Loucy (cell line): ENCODE data around the gene SERBP1.

Experiments
- H2AFZ ChIP-seq: fragments of 200-600 bp; sonication (generic); 2 replicates; pipeline ENCODE4 v1.6.0; 2016; ENCODE audit warnings: antibody characterized with exemption, mild to moderate bottlenecking, low read length, moderate library complexity
- H3F3A ChIP-seq: fragments of 200-600 bp; 2 replicates; pipeline ENCODE4 v1.6.0; 2016; ENCODE audit warnings: antibody characterized with exemption, low read depth, mild to moderate bottlenecking
- H3K27me3 ChIP-seq: fragments of 200-600 bp; sonication (generic); 2 replicates; pipeline ENCODE4 v1.6.1; 2014; ENCODE audit warnings: low read length, mild to moderate bottlenecking; ENCODE audit not compliant: insufficient read depth, poor library complexity, severe bottlenecking
- H3K36me3 ChIP-seq: fragments of 200-600 bp; sonication (generic); 2 replicates; pipeline ENCODE4 v1.6.1; 2016; ENCODE audit warnings: low read length; ENCODE audit not compliant: insufficient read depth
- H3K4me1 ChIP-seq: fragments of 200-600 bp; sonication (generic); 2 replicates; pipeline ENCODE4 v1.5.1; 2014; ENCODE audit warnings: low read length, mild to moderate bottlenecking; ENCODE audit not compliant: insufficient read depth, poor library complexity, severe bottlenecking
- H3K4me2 ChIP-seq: fragments of 200-600 bp; sonication (generic); 2 replicates; pipeline ENCODE4 v1.6.0; 2014; ENCODE audit warnings: antibody characterized with exemption, low read length, low read depth, mild to moderate bottlenecking; ENCODE audit not compliant: poor library complexity, severe bottlenecking
- H3K4me3 ChIP-seq: fragments of 200-600 bp; sonication (generic); 2 replicates; pipeline ENCODE4 v1.5.1; 2014; ENCODE audit warnings: low read length, mild to moderate bottlenecking, mixed read lengths; ENCODE audit not compliant: poor library complexity, severe bottlenecking
- H3K79me2 ChIP-seq: fragments of 200-600 bp; sonication (generic); 2 replicates; pipeline ENCODE4 v1.6.1; 2014; ENCODE audit warnings: low read length; ENCODE audit not compliant: insufficient read depth
- H3K9ac ChIP-seq: fragments of 200-600 bp; sonication (generic); 2 replicates; pipeline ENCODE4 v1.6.0; 2014; ENCODE audit warnings: mild to moderate bottlenecking, low read depth, low read length, moderate library complexity; ENCODE audit not compliant: poor library complexity, severe bottlenecking
- H3K9me2 ChIP-seq: fragments of 200-600 bp; sonication (generic); replicated peaks from 2 replicates; pipeline ENCODE4 v1.6.1; 2016; ENCODE audit warnings: low read depth, low read length, mixed read lengths
- H3K9me3 ChIP-seq: fragments of 200-600 bp; sonication (generic); 2 replicates; pipeline ENCODE4 v1.6.1; 2014; ENCODE audit warnings: mild to moderate bottlenecking, antibody characterized with exemption, low read length, low read depth; ENCODE audit not compliant: insufficient read depth
- H4K20me1 ChIP-seq: fragments of 200-600 bp; sonication (generic); 2 replicates; pipeline ENCODE4 v1.6.0; 2014; ENCODE audit warnings: antibody characterized with exemption, low read length, mild to moderate bottlenecking; ENCODE audit not compliant: insufficient read depth, poor library complexity, severe bottlenecking
- EZH2phosphoT487 ChIP-seq: fragments of 200-600 bp; IDR thresholded peaks from 2 replicates; pipeline ENCODE4 v1.6.1; 2018; ENCODE audit warnings: antibody characterized with exemption, mild to moderate bottlenecking, moderate library complexity, borderline replicate concordance
- TF ChIP-seq, protein P1 (sequence below): fragments of 200-600 bp; sonication (generic); conservative IDR thresholded peaks from 2 replicates; pipeline ENCODE4 v1.5.1; 2014; ENCODE audit warnings: mild to moderate bottlenecking, antibody characterized with exemption, low read length

The SERBP1 gene

DNA sequence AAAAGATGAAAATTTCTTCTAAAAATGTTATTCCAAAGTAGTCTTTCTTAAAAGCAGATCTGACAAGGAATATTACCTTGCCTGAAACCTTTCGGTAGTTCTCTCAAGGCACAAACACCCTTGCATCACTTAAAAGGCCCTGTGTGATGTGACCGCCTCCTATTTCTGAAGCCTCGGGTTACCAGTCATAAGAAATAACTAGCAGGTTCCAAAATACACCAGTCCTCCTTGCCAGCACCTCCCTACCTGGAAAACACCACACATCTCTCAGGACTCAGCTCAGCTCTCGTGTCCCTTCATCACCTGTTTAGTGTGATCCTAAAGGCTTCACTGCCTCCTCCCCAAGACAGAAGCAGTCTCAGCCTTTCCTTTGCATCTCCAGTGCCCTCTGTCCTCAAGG lies 35.7 kb downstream of the SERBP1 start:
- H3F3A ChIP-seq = peaks cover 3% of the 10 kb centered on the region; the same call in 1 of the 2 replicates
- H3K9me3 ChIP-seq = no peaks in the 10 kb centered on the region
- no peaks in the 10 kb centered on the region for H3K9me2 ChIP-seq
- no peak overlapping the region for H2AFZ ChIP-seq
- H3K36me3 ChIP-seq = no peaks in the 10 kb centered on the region
- TF ChIP-seq, protein P1, sequence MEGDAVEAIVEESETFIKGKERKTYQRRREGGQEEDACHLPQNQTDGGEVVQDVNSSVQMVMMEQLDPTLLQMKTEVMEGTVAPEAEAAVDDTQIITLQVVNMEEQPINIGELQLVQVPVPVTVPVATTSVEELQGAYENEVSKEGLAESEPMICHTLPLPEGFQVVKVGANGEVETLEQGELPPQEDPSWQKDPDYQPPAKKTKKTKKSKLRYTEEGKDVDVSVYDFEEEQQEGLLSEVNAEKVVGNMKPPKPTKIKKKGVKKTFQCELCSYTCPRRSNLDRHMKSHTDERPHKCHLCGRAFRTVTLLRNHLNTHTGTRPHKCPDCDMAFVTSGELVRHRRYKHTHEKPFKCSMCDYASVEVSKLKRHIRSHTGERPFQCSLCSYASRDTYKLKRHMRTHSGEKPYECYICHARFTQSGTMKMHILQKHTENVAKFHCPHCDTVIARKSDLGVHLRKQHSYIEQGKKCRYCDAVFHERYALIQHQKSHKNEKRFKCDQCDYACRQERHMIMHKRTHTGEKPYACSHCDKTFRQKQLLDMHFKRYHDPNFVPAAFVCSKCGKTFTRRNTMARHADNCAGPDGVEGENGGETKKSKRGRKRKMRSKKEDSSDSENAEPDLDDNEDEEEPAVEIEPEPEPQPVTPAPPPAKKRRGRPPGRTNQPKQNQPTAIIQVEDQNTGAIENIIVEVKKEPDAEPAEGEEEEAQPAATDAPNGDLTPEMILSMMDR = no peak
- no peak for TF ChIP-seq EZH2phosphoT487
- no peak overlapping the region for H3K4me3 ChIP-seq
- no peak overlapping the region for H3K9ac ChIP-seq
- H3K4me2 ChIP-seq = no peak overlapping the region
- no peaks in the 10 kb centered on the region for H3K79me2 ChIP-seq
- no peaks in the 10 kb centered on the region for H4K20me1 ChIP-seq
- no peaks in the 10 kb centered on the region for H3K27me3 ChIP-seq
- H3K4me1 ChIP-seq = peaks cover 39% of the 10 kb centered on the region

DNA sequence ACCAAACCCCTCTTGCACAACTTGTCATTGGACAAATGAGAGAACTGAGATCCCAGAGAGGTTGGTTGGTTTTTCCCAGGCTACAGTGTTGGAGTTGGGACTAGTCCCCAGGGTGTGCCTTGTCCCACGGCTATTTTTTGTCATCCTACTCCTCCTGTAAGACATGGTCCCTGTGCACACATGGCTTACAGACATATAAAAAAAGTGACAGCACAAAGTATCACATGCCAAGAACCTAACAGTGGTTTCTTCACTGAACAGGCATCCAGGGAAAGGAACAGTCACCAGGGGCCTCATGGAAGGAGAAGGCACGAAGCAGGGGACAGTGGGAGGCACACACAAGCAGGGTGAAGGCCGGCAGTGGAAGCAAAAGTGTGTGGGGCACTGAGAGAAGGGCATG lies 36.5 kb downstream of the SERBP1 start:
- H3K79me2 ChIP-seq = no peaks in the 10 kb centered on the region

GRCh38 chr1:67393240-67393639 lies 37.0 kb downstream of the SERBP1 start:
- H3K27me3 ChIP-seq = no peaks in the 10 kb centered on the region
- peaks cover 3% of the 10 kb centered on the region; the same call in 1 of the 2 replicates for H3F3A ChIP-seq
- no peaks in the 10 kb centered on the region for H3K9me2 ChIP-seq
- no peaks in the 10 kb centered on the region for H3K79me2 ChIP-seq
- H3K9me3 ChIP-seq = no peaks in the 10 kb centered on the region
- peak overlapping the region; percentile 52 for H3K9ac ChIP-seq
- H3K4me2 ChIP-seq = peak overlapping the region; percentile 56
- no peaks in the 10 kb centered on the region for H4K20me1 ChIP-seq
- H3K36me3 ChIP-seq = no peaks in the 10 kb centered on the region
- H2AFZ ChIP-seq = no peak overlapping the region
- TF ChIP-seq, protein P1 = no peak
- peak; percentile 45; the same call in 1 of the 2 replicates for TF ChIP-seq EZH2phosphoT487
- H3K4me3 ChIP-seq = peak overlapping the region; percentile 34
- peaks cover 39% of the 10 kb centered on the region for H3K4me1 ChIP-seq

More for the DNA sequence above, 36.5 kb downstream of the SERBP1 start:
- Histone ChIP-seq H3K4me2 (peak overlapping the region; percentile 56), H3K4me1 (peaks cover 39% of the 10 kb centered on the region), H3F3A (peaks cover 3% of the 10 kb centered on the region; the same call in 1 of the 2 replicates), H3K4me3 (peak overlapping the region; percentile 34), H4K20me1 (no peaks in the 10 kb centered on the region), H3K36me3 (no peaks in the 10 kb centered on the region), H2AFZ (no peak overlapping the region), H3K9me2 (no peaks in the 10 kb centered on the region), H3K9me3 (no peaks in the 10 kb centered on the region), H3K27me3 (no peaks in the 10 kb centered on the region), H3K9ac (peak overlapping the region; percentile 38)
- TF ChIP-seq, protein P1 = no peak
- TF ChIP-seq EZH2phosphoT487 = no peak
